C4-2B (cell line): ENCODE data around the gene EPHA2.

ENCODE experiments used
- H3K27ac ChIP-seq: fragments of 450-650 bp; 2 replicates; pipeline ENCODE4 v1.5.1; 2017
- ZFX ChIP-seq: fragments of 450-650 bp; IDR thresholded peaks from 2 replicates; pipeline ENCODE4 v1.6.1; 2017
- TF ChIP-seq, protein P1 (sequence below): fragments of 450-650 bp; conservative IDR thresholded peaks from 2 replicates; pipeline ENCODE4 v1.5.1; 2017; ENCODE audit warnings: mild to moderate bottlenecking

Gene EPHA2

GRCh38 chr1:16124377-16125087 is 31.3 kb downstream of the EPHA2 start:
- no peak overlapping the region for H3K27ac ChIP-seq
- TF ChIP-seq, protein P1, sequence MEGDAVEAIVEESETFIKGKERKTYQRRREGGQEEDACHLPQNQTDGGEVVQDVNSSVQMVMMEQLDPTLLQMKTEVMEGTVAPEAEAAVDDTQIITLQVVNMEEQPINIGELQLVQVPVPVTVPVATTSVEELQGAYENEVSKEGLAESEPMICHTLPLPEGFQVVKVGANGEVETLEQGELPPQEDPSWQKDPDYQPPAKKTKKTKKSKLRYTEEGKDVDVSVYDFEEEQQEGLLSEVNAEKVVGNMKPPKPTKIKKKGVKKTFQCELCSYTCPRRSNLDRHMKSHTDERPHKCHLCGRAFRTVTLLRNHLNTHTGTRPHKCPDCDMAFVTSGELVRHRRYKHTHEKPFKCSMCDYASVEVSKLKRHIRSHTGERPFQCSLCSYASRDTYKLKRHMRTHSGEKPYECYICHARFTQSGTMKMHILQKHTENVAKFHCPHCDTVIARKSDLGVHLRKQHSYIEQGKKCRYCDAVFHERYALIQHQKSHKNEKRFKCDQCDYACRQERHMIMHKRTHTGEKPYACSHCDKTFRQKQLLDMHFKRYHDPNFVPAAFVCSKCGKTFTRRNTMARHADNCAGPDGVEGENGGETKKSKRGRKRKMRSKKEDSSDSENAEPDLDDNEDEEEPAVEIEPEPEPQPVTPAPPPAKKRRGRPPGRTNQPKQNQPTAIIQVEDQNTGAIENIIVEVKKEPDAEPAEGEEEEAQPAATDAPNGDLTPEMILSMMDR = no peak
- no peak for TF ChIP-seq ZFX

- TF ChIP-seq, protein P1 = no peak
- H3K27ac ChIP-seq = peak overlapping the region; percentile 98
These were observed 33.0 kb downstream of the EPHA2 start for GRCh38 chr1:16122916-16123315.

- TF ChIP-seq, protein P1 = no peak
- TF ChIP-seq ZFX = peak; percentile 28; the same call in 1 of the 2 replicates
- H3K27ac ChIP-seq = peak overlapping the region; percentile 98
These were observed 33.5 kb downstream of the EPHA2 start for GRCh38 chr1:16122350-16122881.

- peak overlapping the region; percentile 98 for H3K27ac ChIP-seq
- TF ChIP-seq, protein P1 = no peak
- TF ChIP-seq ZFX = no peak
These were observed 34.9 kb downstream of the EPHA2 start for GRCh38 chr1:16120940-16121410.

- peak overlapping the region; percentile 98 for H3K27ac ChIP-seq
These were observed 35.5 kb downstream of the EPHA2 start for GRCh38 chr1:16120407-16120806.

DNA sequence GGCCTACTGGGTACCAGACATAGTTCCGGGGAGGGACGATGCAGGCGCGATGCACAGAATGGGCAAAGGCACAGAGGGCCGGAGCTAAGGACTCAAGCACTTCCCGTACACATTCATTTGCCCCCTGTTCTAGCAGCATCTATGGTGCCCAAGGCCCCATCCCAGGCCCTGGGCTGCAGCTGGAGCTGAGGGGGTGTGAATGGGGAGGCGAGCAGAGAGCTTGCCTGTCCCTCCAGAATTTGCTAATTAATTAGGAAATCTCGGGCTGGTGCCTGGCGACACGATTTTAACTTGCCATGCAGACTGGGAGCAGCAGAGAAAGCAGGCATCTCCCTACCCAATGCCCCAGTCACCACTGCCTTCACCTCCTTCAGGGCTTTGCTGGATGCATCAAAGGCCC is 35.9 kb downstream of the EPHA2 start:
- H3K27ac ChIP-seq = peak overlapping the region; percentile 98
- TF ChIP-seq ZFX = no peak
- TF ChIP-seq, protein P1 = no peak

More at GRCh38 chr1:16120407-16120806, 35.5 kb downstream of the EPHA2 start:
- TF ChIP-seq, protein P1 = no peak
- no peak for TF ChIP-seq ZFX

DNA sequence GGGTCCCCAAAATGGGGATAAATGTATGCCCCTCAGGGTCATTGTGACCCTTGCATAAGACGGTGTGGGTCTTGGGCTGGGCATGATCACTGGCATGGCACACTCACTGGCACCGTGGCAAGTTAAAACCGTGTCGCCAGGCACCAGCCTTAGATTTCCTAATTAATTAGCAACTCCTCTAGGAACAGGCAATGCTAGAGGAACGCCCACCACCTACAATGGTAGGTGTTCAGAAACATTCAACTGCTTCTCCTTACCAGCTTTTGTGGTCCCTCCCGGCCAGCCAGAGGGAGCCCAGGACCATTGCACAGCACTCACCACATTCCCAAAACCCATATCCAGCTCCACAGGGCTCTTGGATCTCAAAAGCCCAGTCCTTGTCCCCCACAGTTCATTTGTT is 36.4 kb downstream of the EPHA2 start:
- TF ChIP-seq, protein P1 = no peak
- no peak for TF ChIP-seq ZFX
- peak overlapping the region; percentile 98 for H3K27ac ChIP-seq
